ENCODE data around the gene MBD3L4.

Gene MBD3L4

GRCh38 chr19:7013678-7014077 is 26.3 kb downstream of the MBD3L4 start:
- DNase-seq (ENCODE audit: low read depth), result peak; percentile 23
- no peak for TF ChIP-seq CTCF (IDR thresholded peaks at IDR 0.05; ENCODE audit: low read length, missing control alignments)

GRCh38 chr19:7010722-7011593 is 29.0 kb downstream of the MBD3L4 start:
- no peak for DNase-seq (ENCODE audit: low read depth)
- TF ChIP-seq CTCF (IDR thresholded peaks at IDR 0.05; ENCODE audit: low read length, missing control alignments), result no peak
- no peak overlapping the region for H3K4me3 ChIP-seq (replicated peaks; ENCODE audit: low read depth, low read length)

More at GRCh38 chr19:7013678-7014077, 26.3 kb downstream of the MBD3L4 start:
- H3K4me3 ChIP-seq (replicated peaks; ENCODE audit: low read depth, low read length), result no peak overlapping the region

GRCh38 chr19:7007859-7008258 is 32.1 kb downstream of the MBD3L4 start:
- DNase-seq (ENCODE audit: low read depth), result no peak
- H3K4me3 ChIP-seq (replicated peaks; ENCODE audit: low read depth, low read length), result no peak overlapping the region
- TF ChIP-seq CTCF (IDR thresholded peaks at IDR 0.05; ENCODE audit: low read length, missing control alignments), result no peak

- DNase-seq (ENCODE audit: low read depth), result no peak
- no peak for TF ChIP-seq CTCF (IDR thresholded peaks at IDR 0.05; ENCODE audit: low read length, missing control alignments)
Measured at GRCh38 chr19:7006135-7006704, 33.8 kb downstream of the MBD3L4 start.

GRCh38 chr19:7004313-7004931 is 35.6 kb downstream of the MBD3L4 start:
- no peak for TF ChIP-seq CTCF (IDR thresholded peaks at IDR 0.05; ENCODE audit: low read length, missing control alignments)
- no peak for DNase-seq (ENCODE audit: low read depth)
- H3K4me3 ChIP-seq (replicated peaks; ENCODE audit: low read depth, low read length), result no peak overlapping the region

More at GRCh38 chr19:7006135-7006704, 33.8 kb downstream of the MBD3L4 start:
- no peak overlapping the region for H3K4me3 ChIP-seq (replicated peaks; ENCODE audit: low read depth, low read length)

- DNase-seq (ENCODE audit: low read depth), result no peak
- no peak overlapping the region for H3K4me3 ChIP-seq (replicated peaks; ENCODE audit: low read depth, low read length)
- no peak for TF ChIP-seq CTCF (IDR thresholded peaks at IDR 0.05; ENCODE audit: low read length, missing control alignments)
Measured at GRCh38 chr19:7000816-7001215, 39.2 kb downstream of the MBD3L4 start.

Data from fibroblast of pulmonary artery (primary cell).